ENCODE results near the gene PRKCA. TPM values are rescaled to one million over a fixed set of nuclear protein-coding genes. Genes with fewer than 3 reads are reported as not detected.

Gene PRKCA
- total and polyA plus RNA-seq, 10 of the 15 experiments (the other 5 are each of a cell fraction or from before 2014, with no cell fraction given), result 0.11 to 14.6 (median 0.72) TPM

GRCh38 chr17:66738301-66738700, 435.9 kb downstream of the PRKCA start:
- no peaks in the 10 kb centered on the region for H4K20me1 ChIP-seq (ENCODE audit: control insufficient read depth, insufficient read depth)
- no peak overlapping the region for H2AFZ ChIP-seq (ENCODE audit: control insufficient read depth, low read depth, low read length)
- H3K9me3 ChIP-seq (replicated peaks; ENCODE audit: control insufficient read depth, insufficient read depth, low read length), result no peaks in the 10 kb centered on the region
- DNase-seq (ENCODE audit: low read depth, low spot score) (no peak), ATAC-seq (no peak), FAIRE-seq (no peak)
- CTCF ChIA-PET, result interaction anchor here (1.1 to 3.5 kb wide), 2 partner anchors 10 to 168 kb away, joined by 3 to 10 read pairs; no protein-coding TSS in a partner anchor
- in situ Hi-C loops (cut with MboI), result no loop called here
- SMC1A ChIA-PET (ENCODE audit: uncharacterized antibody, unreplicated experiment), result no interaction called here
- no TSS peak for BruUV-seq (replicated peaks)
- H3K4me3 ChIP-seq, result no peak overlapping the region
- 12% methylated on average over 4 of the region's 4 CpGs for WGBS (ENCODE audit: insufficient coverage, insufficient replicate concordance, low lambda C conversion rate, missing lambda C conversion rate)
- H3K27ac ChIP-seq (ENCODE audit: control insufficient read depth, insufficient read depth), result no peak overlapping the region
- intact Hi-C loops (cut with micrococcal nuclease; ENCODE audit: unreplicated experiment), result no loop called here
- no peak overlapping the region for H3K9ac ChIP-seq (ENCODE audit: control insufficient read depth, insufficient read depth, low read length)
- H3K79me2 ChIP-seq (ENCODE audit: control insufficient read depth, insufficient read depth, low read length), result no peaks in the 10 kb centered on the region
- RAD21 ChIA-PET (ENCODE audit: unreplicated experiment), result no interaction called here
- no peak overlapping the region for H3K4me2 ChIP-seq (ENCODE audit: control insufficient read depth, insufficient read depth)
- H3K4me1 ChIP-seq (ENCODE audit: control insufficient read depth, insufficient read depth, low read length), result no peaks in the 10 kb centered on the region
- POLR2A ChIA-PET, result no interaction called here
- TF ChIP-seq TAF1 (IDR thresholded peaks at IDR 0.05; ENCODE audit: borderline replicate concordance, low read depth, low read length) (no peak), DPF2 (IDR thresholded peaks at IDR 0.05) (no peak), SMAD1 (IDR thresholded peaks at IDR 0.05; ENCODE audit: low read depth, partially characterized antibody) (no peak), MTA2 (IDR thresholded peaks at IDR 0.05; ENCODE audit: low read depth) (no peak), E4F1 (IDR thresholded peaks at IDR 0.05; ENCODE audit: borderline replicate concordance, partially characterized antibody) (no peak), ZNF384 (IDR thresholded peaks at IDR 0.05; ENCODE audit: borderline replicate concordance, low read depth, low read length) (no peak), NRF1 (conservative IDR thresholded peaks at IDR 0.05; ENCODE audit: low read depth, low read length) (no peak), POLR2AphosphoS2 (IDR thresholded peaks at IDR 0.05; ENCODE audit: low read depth, low read length) (no peak), TCF3 (IDR thresholded peaks at IDR 0.05; ENCODE audit: borderline replicate concordance, insufficient read depth, low read depth, low read length) (no peak), GATAD2B (conservative IDR thresholded peaks at IDR 0.05; ENCODE audit: low read depth) (no peak)
- TF ChIP-seq, protein P1, sequence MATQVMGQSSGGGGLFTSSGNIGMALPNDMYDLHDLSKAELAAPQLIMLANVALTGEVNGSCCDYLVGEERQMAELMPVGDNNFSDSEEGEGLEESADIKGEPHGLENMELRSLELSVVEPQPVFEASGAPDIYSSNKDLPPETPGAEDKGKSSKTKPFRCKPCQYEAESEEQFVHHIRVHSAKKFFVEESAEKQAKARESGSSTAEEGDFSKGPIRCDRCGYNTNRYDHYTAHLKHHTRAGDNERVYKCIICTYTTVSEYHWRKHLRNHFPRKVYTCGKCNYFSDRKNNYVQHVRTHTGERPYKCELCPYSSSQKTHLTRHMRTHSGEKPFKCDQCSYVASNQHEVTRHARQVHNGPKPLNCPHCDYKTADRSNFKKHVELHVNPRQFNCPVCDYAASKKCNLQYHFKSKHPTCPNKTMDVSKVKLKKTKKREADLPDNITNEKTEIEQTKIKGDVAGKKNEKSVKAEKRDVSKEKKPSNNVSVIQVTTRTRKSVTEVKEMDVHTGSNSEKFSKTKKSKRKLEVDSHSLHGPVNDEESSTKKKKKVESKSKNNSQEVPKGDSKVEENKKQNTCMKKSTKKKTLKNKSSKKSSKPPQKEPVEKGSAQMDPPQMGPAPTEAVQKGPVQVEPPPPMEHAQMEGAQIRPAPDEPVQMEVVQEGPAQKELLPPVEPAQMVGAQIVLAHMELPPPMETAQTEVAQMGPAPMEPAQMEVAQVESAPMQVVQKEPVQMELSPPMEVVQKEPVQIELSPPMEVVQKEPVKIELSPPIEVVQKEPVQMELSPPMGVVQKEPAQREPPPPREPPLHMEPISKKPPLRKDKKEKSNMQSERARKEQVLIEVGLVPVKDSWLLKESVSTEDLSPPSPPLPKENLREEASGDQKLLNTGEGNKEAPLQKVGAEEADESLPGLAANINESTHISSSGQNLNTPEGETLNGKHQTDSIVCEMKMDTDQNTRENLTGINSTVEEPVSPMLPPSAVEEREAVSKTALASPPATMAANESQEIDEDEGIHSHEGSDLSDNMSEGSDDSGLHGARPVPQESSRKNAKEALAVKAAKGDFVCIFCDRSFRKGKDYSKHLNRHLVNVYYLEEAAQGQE (IDR thresholded peaks at IDR 0.05; ENCODE audit: low read depth, low read length), result no peak
- H3K36me3 ChIP-seq (ENCODE audit: control insufficient read depth in 2 of 2, insufficient read depth in 2 of 2, low read length in 1 of 2), result no peaks in the 10 kb centered on the region
- peaks cover 0 to 5% of the 10 kb centered on the region in 2 experiments; a peak in 2 of 4 replicates for H3K27me3 ChIP-seq (replicated peaks in 1 of 2; ENCODE audit: control insufficient read depth in 2 of 2, insufficient read depth in 2 of 2, low read length in 1 of 2)

All from GM12878 (cell line).